K562 (cell line): Measurements from ENCODE around the gene ARL10.

Experiments used
- NBN ChIP-seq: fragments of 450-650 bp; IDR thresholded peaks from 2 replicates; pipeline ENCODE4 v1.6.1; 2016; ENCODE audit warnings: low read depth, mild to moderate bottlenecking
- POLR2A ChIP-seq: fragments of 450-650 bp; conservative IDR thresholded peaks from 2 replicates; pipeline ENCODE4 v1.6.1; 2016
- RFX1 ChIP-seq: fragments of 450-650 bp; IDR thresholded peaks from 2 replicates; pipeline ENCODE4 v1.6.1; 2016; ENCODE audit warnings: mild to moderate bottlenecking, moderate library complexity
- SMAD1 ChIP-seq: fragments of 150-350 bp; IDR thresholded peaks from 2 replicates; pipeline ENCODE4 v1.6.1; 2014; ENCODE audit warnings: low read length, low read depth; ENCODE audit not compliant: partially characterized antibody
- USF2 ChIP-seq: sonication (generic); formaldehyde crosslinking; IDR thresholded peaks from 2 replicates; pipeline ENCODE4 v1.5.0; 2020; ENCODE audit warnings: missing genetic modification reagents
- TF ChIP-seq, protein P1 (sequence below): sonication (generic); formaldehyde crosslinking; IDR thresholded peaks from 2 replicates; pipeline ENCODE4 v1.8.0; 2023; ENCODE audit warnings: mild to moderate bottlenecking, missing genetic modification reagents

- TF ChIP-seq NBN (no peak), POLR2A (peak; percentile 21), USF2 (CRISPR knock-in tag) (no peak), SMAD1 (no peak), RFX1 (no peak)
- TF ChIP-seq, protein P1, sequence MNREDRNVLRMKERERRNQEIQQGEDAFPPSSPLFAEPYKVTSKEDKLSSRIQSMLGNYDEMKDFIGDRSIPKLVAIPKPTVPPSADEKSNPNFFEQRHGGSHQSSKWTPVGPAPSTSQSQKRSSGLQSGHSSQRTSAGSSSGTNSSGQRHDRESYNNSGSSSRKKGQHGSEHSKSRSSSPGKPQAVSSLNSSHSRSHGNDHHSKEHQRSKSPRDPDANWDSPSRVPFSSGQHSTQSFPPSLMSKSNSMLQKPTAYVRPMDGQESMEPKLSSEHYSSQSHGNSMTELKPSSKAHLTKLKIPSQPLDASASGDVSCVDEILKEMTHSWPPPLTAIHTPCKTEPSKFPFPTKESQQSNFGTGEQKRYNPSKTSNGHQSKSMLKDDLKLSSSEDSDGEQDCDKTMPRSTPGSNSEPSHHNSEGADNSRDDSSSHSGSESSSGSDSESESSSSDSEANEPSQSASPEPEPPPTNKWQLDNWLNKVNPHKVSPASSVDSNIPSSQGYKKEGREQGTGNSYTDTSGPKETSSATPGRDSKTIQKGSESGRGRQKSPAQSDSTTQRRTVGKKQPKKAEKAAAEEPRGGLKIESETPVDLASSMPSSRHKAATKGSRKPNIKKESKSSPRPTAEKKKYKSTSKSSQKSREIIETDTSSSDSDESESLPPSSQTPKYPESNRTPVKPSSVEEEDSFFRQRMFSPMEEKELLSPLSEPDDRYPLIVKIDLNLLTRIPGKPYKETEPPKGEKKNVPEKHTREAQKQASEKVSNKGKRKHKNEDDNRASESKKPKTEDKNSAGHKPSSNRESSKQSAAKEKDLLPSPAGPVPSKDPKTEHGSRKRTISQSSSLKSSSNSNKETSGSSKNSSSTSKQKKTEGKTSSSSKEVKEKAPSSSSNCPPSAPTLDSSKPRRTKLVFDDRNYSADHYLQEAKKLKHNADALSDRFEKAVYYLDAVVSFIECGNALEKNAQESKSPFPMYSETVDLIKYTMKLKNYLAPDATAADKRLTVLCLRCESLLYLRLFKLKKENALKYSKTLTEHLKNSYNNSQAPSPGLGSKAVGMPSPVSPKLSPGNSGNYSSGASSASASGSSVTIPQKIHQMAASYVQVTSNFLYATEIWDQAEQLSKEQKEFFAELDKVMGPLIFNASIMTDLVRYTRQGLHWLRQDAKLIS (CRISPR knock-in tag): no peak
These were observed 18.1 kb downstream of the ARL10 start for GRCh38 chr5:176383248-176383905.
